ENCODE data around the gene IP6K2. TPM values are rescaled to one million over a fixed set of nuclear protein-coding genes. Genes with fewer than 3 reads are reported as not detected.

The IP6K2 gene, protein sequence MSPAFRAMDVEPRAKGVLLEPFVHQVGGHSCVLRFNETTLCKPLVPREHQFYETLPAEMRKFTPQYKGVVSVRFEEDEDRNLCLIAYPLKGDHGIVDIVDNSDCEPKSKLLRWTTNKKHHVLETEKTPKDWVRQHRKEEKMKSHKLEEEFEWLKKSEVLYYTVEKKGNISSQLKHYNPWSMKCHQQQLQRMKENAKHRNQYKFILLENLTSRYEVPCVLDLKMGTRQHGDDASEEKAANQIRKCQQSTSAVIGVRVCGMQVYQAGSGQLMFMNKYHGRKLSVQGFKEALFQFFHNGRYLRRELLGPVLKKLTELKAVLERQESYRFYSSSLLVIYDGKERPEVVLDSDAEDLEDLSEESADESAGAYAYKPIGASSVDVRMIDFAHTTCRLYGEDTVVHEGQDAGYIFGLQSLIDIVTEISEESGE
- total RNA-seq, result 111 TPM

DNA sequence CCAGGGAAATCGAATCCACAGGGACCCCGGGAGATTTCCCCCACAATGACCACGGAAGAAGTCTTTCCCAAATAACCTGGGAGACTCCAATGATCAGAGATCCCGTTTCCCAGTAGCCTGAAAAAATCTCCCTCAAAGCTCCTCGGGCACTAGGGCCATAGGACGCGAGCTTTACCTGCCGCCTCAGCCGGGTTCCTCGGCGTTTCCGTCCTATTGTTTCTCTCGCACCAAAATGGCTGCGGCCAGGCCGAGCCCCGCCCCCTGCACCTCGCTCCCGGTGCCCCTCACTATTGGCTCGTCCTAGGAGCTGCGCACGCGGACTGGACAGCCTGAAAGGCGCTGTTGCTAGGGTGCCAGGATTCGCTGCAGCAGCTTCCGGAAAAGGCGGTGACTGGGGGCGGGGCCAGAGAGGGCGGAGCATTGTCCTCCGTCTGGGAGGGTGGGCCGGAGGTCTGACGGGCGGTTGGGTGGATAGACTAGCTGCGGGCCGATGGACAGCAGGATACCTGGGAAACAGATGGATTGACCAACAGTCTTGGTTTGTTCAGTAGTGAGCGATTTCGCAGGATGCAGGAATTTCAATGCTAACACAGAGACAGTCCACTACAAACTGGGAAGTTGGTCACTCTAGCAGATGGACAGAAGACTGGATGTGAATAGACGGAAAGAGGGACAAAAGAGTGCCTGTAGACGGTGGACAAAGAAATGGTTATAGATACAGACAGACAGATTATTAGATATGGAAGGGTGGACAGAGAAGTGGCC lies at the start of gene IP6K2:
TSS of gene IP6K2 (minus strand) at position 240 of the 765 bp plus-strand sequence. CDS start 21,930 bp downstream, outside the sequence.

DNA sequence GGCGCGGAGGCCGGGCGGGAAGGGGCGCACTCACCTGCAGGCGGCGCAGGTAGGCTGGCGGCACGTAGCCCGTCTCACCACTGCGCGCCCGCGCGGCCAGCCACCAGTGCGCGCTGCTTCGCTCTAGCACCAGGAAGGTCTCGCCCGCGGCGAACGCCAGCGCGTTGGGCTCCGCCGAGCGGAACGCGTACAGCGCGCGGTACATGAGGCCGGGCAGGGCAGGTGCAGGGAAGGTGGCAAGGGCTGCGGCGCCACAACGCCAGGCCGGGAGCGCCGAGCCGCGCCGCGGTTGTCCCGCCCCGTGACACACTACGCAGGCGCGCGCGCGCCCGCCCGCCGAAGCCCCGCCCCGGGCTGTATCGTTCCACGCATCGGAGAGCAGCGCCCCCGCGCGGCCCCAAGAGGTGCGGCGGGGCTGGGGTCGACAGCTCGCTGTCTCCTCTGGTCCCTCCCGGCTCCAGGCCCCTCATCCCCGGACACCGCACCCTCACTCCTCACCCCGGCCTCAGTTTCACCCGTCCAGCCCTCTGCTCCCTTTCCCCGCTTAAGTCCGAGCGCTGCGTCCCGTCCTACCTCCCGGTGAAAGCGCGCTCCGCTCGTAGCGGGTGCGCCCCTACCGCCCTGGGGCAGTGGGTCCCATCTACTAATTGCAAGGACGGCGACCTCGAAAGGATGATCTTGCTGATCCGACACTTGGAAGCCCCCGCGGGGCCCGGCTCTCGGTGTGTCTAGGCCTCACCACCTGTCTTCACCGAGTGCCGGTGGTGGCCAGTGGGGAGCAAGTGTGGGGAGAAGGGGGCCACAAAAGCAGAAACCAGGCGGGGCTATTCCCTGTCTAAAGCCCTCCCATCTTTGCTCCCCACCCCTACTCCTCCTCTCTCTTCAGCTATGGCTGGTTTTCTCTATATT lies 31.2 kb downstream of the IP6K2 start, which contains the start of gene NCKIPSD:
TSS of gene NCKIPSD (minus strand) at position 313 of the 909 bp plus-strand sequence. CDS start at position 205, 108 bp downstream.

DNA sequence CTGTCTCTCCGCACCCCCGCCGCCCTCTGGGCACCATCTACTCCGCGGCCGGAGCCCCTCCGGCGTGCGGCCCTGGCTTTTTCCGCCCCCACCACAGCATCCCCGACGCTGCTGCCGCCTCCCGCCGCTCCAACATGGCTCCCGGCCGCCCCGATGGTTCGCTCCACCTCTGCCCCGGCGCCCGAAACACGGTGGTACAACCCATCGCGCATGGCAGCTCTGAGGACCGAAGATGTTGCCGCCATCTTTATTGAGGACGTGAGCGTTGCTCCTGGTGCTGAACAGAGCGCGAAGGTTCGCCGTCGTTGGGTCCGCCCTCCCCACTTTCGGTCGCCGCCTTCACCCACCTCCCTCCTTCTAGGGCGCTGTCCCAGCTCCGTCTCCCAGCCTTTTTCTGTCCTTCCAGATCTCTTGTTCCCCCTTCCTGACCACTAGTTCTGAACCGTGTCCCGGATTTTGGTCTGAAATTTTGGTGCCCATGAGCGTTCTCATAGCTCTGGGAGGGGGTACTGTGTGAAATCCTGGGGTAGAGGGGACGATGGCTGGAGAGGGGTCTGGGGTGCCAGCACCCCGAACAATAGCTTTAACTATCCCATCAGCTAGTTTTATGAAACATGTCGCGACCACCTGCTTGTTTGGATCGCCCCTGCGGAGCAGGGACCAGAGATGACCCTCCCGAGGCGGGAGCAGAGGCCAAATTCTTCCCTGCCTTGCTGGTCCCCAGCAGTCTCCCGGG lies 54.1 kb downstream of the IP6K2 start, which contains the start of gene CELSR3:
TSS of gene CELSR3 (minus strand) at position 134 of the 736 bp plus-strand sequence. CDS start 252 bp downstream, outside the sequence.

Other genes starting within 250 kb of the IP6K2 start
- gene SHISA5, start 213.0 kb downstream of the IP6K2 start, total RNA-seq, result 56.9 TPM
- 9.6 TPM for gene PFKFB4, start 160.4 kb downstream of the IP6K2 start, total RNA-seq
- 0.33 TPM for gene UCN2, start 153.4 kb downstream of the IP6K2 start, total RNA-seq
- 21.8 TPM for gene COL7A1, start 121.9 kb downstream of the IP6K2 start, total RNA-seq
- 184 TPM for gene UQCRC1, start 107.6 kb downstream of the IP6K2 start, total RNA-seq
- gene TMEM89, start 95.5 kb downstream of the IP6K2 start, total RNA-seq, result not detected
- 13.1 TPM for gene SLC26A6, start 81.8 kb downstream of the IP6K2 start, total RNA-seq
- gene CELSR3, start 54.3 kb downstream of the IP6K2 start, total RNA-seq, result 26.3 TPM
- 17.0 TPM for gene NCKIPSD, start 31.3 kb downstream of the IP6K2 start, total RNA-seq
- 45.2 TPM for gene PRKAR2A, start 130.7 kb upstream of the IP6K2 start, total RNA-seq
- 9.9 TPM for gene SLC25A20, start 181.7 kb upstream of the IP6K2 start, total RNA-seq
- gene ARIH2, start 201.6 kb upstream of the IP6K2 start, total RNA-seq, result 109 TPM

Measured in camera-type eye (tissue), 1 donor.